ENCODE data around the gene CFAP61.

DNA sequence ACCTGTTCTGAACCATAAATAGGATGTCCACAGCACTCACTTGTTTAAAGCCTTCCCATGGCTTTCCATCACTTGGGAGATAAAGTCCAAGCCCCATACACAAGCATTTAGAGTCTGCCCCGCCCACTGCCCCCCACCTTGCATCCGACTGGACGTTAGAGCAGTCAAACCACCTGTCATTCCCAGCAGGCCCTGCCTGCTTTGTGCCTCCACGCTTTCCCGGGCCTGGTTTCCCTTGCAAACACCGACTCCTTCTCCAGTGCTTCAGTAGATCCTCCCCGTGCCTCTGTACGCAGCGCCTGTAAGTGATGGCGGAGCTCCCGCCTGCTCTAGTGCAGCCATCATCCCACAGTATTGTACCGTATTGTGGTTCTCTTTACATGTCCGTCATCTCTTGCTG, 277.2 kb downstream of the CFAP61 start:
- TF ChIP-seq, protein P1, sequence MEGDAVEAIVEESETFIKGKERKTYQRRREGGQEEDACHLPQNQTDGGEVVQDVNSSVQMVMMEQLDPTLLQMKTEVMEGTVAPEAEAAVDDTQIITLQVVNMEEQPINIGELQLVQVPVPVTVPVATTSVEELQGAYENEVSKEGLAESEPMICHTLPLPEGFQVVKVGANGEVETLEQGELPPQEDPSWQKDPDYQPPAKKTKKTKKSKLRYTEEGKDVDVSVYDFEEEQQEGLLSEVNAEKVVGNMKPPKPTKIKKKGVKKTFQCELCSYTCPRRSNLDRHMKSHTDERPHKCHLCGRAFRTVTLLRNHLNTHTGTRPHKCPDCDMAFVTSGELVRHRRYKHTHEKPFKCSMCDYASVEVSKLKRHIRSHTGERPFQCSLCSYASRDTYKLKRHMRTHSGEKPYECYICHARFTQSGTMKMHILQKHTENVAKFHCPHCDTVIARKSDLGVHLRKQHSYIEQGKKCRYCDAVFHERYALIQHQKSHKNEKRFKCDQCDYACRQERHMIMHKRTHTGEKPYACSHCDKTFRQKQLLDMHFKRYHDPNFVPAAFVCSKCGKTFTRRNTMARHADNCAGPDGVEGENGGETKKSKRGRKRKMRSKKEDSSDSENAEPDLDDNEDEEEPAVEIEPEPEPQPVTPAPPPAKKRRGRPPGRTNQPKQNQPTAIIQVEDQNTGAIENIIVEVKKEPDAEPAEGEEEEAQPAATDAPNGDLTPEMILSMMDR (IDR thresholded peaks at IDR 0.05): no peak
- no peak for TF ChIP-seq POLR2AphosphoS5 (IDR thresholded peaks at IDR 0.05)
- no peak for TF ChIP-seq POLR2A (IDR thresholded peaks at IDR 0.05)
- TF ChIP-seq EP300 (IDR thresholded peaks at IDR 0.05): no peak
